WTC11 (cell line): Measurements from ENCODE around the gene CYB5D1. TPM values are rescaled to one million over a fixed set of nuclear protein-coding genes. Genes with fewer than 3 reads are reported as not detected.

Experiments used
- ATAC-seq: fragments of 200-7000 bp; cut with Tn5 transposase; 2 replicates; pipeline ENCODE4 v1.10.0; 2021; ENCODE audit warnings: mild to moderate bottlenecking, moderate library complexity
- CTCF ChIA-PET: fragments of 300-600 bp; sonication (Branson Sonifier 250); formaldehyde crosslinking; loops from one replicate; lab custom pipeline; 2021; ENCODE audit warnings: antibody characterized with exemption; lab: Charles Lee
- POLR2A ChIA-PET: fragments of 350-600 bp; sonication (Branson Sonifier 250); formaldehyde crosslinking; loops from one replicate; lab custom pipeline; 2021; ENCODE audit warnings: antibody characterized with exemption; lab: Charles Lee
- DNase-seq: peaks from one replicate; pipeline ENCODE4 v3.0.0; 2021; ENCODE audit warnings: low spot score
- H3K27ac Mint-ChIP-seq: 2 replicates; pipeline ENCODE4 v1.8.0; 2021; ENCODE audit warnings: mixed read lengths
- H3K27me3 Mint-ChIP-seq: 2 replicates; pipeline ENCODE4 v1.8.0; 2021; ENCODE audit warnings: low read depth, mild to moderate bottlenecking, moderate library complexity, mixed read lengths
- H3K36me3 Mint-ChIP-seq: 2 replicates; pipeline ENCODE4 v1.8.0; 2021; ENCODE audit warnings: mixed read lengths
- H3K4me1 Mint-ChIP-seq: 2 replicates; pipeline ENCODE4 v1.8.0; 2022; ENCODE audit warnings: mixed read lengths
- H3K4me3 Mint-ChIP-seq: 2 replicates; pipeline ENCODE4 v1.8.0; 2021; ENCODE audit warnings: mild to moderate bottlenecking, moderate library complexity, mixed read lengths
- H3K9me3 Mint-ChIP-seq: 2 replicates; pipeline ENCODE4 v1.8.0; 2021; ENCODE audit warnings: mixed read lengths
- FOXK1 ChIP-seq: sonication (generic); formaldehyde crosslinking; IDR thresholded peaks from 2 replicates; pipeline ENCODE4 v1.8.0; 2022; ENCODE audit warnings: mild to moderate bottlenecking, moderate library complexity, missing genetic modification reagents
- GTF2I ChIP-seq: fragments of 250-450 bp; sonication (Bioruptor Pico); conservative IDR thresholded peaks from 2 replicates; pipeline ENCODE4 v1.4.0; 2021; ENCODE audit warnings: mild to moderate bottlenecking
- JUN ChIP-seq: sonication (generic); formaldehyde crosslinking; IDR thresholded peaks from 2 replicates; pipeline ENCODE4 v1.8.0; 2023; ENCODE audit warnings: mild to moderate bottlenecking, missing genetic modification reagents
- KAT7 ChIP-seq: sonication (generic); formaldehyde crosslinking; IDR thresholded peaks from 2 replicates; pipeline ENCODE4 v1.8.1; 2023; ENCODE audit warnings: missing genetic modification reagents, mild to moderate bottlenecking, borderline replicate concordance
- NR1H2 ChIP-seq: sonication (generic); formaldehyde crosslinking; IDR thresholded peaks from 2 replicates; pipeline ENCODE4 v1.9.0; 2021; ENCODE audit warnings: mild to moderate bottlenecking, moderate library complexity, missing genetic modification reagents
- OVOL2 ChIP-seq: fragments of 250-450 bp; sonication (Bioruptor Pico); IDR thresholded peaks from 2 replicates; pipeline ENCODE4 v1.9.0; 2021; ENCODE audit warnings: mild to moderate bottlenecking, borderline replicate concordance
- SMAD4 ChIP-seq: sonication (generic); formaldehyde crosslinking; IDR thresholded peaks from 2 replicates; pipeline ENCODE4 v1.8.0; 2022; ENCODE audit warnings: mild to moderate bottlenecking, missing genetic modification reagents
- TEAD1 ChIP-seq: sonication (generic); formaldehyde crosslinking; IDR thresholded peaks from 2 replicates; pipeline ENCODE4 v1.8.0; 2022; ENCODE audit warnings: mild to moderate bottlenecking, missing genetic modification reagents
- TP53 ChIP-seq: sonication (generic); formaldehyde crosslinking; IDR thresholded peaks from 2 replicates; pipeline ENCODE4 v1.8.1; 2023; ENCODE audit warnings: mild to moderate bottlenecking, missing genetic modification reagents
- ZNF138 ChIP-seq: sonication (generic); formaldehyde crosslinking; conservative IDR thresholded peaks from 2 replicates; pipeline ENCODE4 v1.8.1; 2022; ENCODE audit warnings: mild to moderate bottlenecking, moderate library complexity, missing genetic modification reagents
- ZNF263 ChIP-seq: sonication (generic); formaldehyde crosslinking; IDR thresholded peaks from 2 replicates; pipeline ENCODE4 v1.8.1; 2022; ENCODE audit warnings: low read depth, mild to moderate bottlenecking, moderate library complexity, missing genetic modification reagents
- ZNF281 ChIP-seq: sonication (generic); formaldehyde crosslinking; IDR thresholded peaks from 2 replicates; pipeline ENCODE4 v1.8.0; 2023; ENCODE audit warnings: mild to moderate bottlenecking, missing genetic modification reagents
- ZNF532 ChIP-seq: fragments of 250-450 bp; sonication (Bioruptor Pico); IDR thresholded peaks from 2 replicates; pipeline ENCODE4 v1.9.0; 2021; ENCODE audit warnings: mild to moderate bottlenecking, borderline replicate concordance
- ZSCAN18 ChIP-seq: fragments of 250-450 bp; sonication (Bioruptor Pico); IDR thresholded peaks from 2 replicates; pipeline ENCODE4 v2.1.2; 2022; ENCODE audit warnings: mild to moderate bottlenecking, moderate library complexity
- total RNA-seq: library from RNA; stranded (reverse); gene quantifications from 3 replicates; pipeline ENCODE4 v1.2.3, GENCODE V29; 2021
- TF ChIP-seq, protein P1 (sequence below): fragments of 200-600 bp; IDR thresholded peaks from 2 replicates; pipeline ENCODE4 v1.8.0; 2022; ENCODE audit warnings: antibody characterized with exemption
- TF ChIP-seq, protein P2 (sequence below): sonication (generic); formaldehyde crosslinking; IDR thresholded peaks from 2 replicates; pipeline ENCODE4 v1.8.0; 2022; ENCODE audit warnings: mild to moderate bottlenecking, missing genetic modification reagents
- TF ChIP-seq, protein P3 (sequence below): sonication (generic); formaldehyde crosslinking; IDR thresholded peaks from 2 replicates; pipeline ENCODE4 v1.8.0; 2022; ENCODE audit warnings: mild to moderate bottlenecking, missing genetic modification reagents

Gene CYB5D1
- total RNA-seq, 1 experiment from 2014 or later: 15.2 TPM

GRCh38 chr17:7854078-7854777, 3.6 kb upstream of the CYB5D1 start (continued):
- TF ChIP-seq ZNF532 (CRISPR knock-in tag) (no peak), FOXK1 (no peak)

DNA sequence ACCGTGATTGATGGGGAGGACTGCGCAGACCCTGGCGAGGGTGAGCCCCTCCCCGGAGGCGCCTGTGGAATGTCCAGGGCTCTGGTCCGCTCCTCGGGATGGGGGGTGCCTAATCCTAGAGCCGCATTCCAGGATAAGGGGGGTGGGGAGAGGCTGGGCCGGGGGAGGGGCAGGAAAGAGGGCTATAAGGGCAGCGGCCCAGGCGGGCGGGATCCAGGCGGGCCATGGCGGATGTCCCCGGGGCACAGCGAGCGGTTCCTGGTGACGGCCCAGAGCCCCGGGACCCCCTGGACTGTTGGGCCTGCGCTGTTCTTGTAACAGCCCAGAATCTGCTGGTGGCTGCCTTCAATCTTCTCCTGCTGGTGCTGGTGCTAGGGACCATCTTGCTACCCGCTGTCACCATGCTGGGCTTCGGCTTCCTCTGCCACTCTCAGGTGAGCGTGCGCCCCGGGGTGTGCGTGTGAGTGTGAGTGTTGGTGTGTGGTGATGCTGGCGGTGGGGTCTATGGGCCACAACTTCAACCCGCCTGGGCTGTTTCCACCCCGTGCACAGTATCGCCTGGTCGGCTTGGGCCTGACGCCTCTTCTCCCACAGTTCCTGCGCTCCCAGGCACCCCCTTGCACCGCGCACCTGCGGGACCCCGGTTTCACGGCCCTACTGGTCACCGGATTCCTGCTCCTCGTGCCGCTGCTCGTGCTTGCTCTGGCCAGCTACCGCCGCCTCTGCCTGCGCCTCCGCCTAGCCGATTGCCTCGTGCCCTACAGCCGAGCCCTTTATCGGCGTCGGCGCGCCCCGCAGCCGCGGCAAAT, 2.7 kb upstream of the CYB5D1 start, which contains the start of gene TMEM88:
TSS of gene TMEM88 (plus strand) at position 216 of the 809 bp plus-strand sequence. CDS start at position 225, 9 bp downstream.
- Mint-ChIP-seq H3K4me3 (peak within 1 kb of the TSS; percentile 63), H3K36me3 (peaks cover 6% of the 10 kb centered on the region), H3K4me1 (peaks cover 36% of the 10 kb centered on the region), H3K9me3 (no peaks in the 10 kb centered on the region), H3K27me3 (peaks cover 30% of the 10 kb centered on the region), H3K27ac (no peak within 1 kb of the TSS)
- ChIA-PET CTCF (interaction anchor here (0.7 to 3.1 kb wide), 4 partner anchors 19 to 224 kb away, joined by 3 to 63 read pairs (median 12); partner anchors contain the start of gene KDM6B), POLR2A (no interaction called here)
- ATAC-seq (no peak), DNase-seq (peak; percentile 72)
- no peak for TF ChIP-seq OVOL2
- no peak for TF ChIP-seq FOXK1
- no peak; the same call in 1 of the 2 replicates for TF ChIP-seq TP53
- TF ChIP-seq ZNF138 (CRISPR knock-in tag): no peak
- no peak for TF ChIP-seq ZNF532 (CRISPR knock-in tag)
- TF ChIP-seq ZNF281 (CRISPR knock-in tag): no peak
- no peak for TF ChIP-seq ZSCAN18 (CRISPR knock-in tag)
- TF ChIP-seq TEAD1: 0 out of 2 replicates have a peak, but pooled peaks have one; percentile 9
- no peak for TF ChIP-seq NR1H2 (CRISPR knock-in tag)
- no peak for TF ChIP-seq ZNF263 (CRISPR knock-in tag)
- no peak for TF ChIP-seq KAT7
- TF ChIP-seq, protein P1, sequence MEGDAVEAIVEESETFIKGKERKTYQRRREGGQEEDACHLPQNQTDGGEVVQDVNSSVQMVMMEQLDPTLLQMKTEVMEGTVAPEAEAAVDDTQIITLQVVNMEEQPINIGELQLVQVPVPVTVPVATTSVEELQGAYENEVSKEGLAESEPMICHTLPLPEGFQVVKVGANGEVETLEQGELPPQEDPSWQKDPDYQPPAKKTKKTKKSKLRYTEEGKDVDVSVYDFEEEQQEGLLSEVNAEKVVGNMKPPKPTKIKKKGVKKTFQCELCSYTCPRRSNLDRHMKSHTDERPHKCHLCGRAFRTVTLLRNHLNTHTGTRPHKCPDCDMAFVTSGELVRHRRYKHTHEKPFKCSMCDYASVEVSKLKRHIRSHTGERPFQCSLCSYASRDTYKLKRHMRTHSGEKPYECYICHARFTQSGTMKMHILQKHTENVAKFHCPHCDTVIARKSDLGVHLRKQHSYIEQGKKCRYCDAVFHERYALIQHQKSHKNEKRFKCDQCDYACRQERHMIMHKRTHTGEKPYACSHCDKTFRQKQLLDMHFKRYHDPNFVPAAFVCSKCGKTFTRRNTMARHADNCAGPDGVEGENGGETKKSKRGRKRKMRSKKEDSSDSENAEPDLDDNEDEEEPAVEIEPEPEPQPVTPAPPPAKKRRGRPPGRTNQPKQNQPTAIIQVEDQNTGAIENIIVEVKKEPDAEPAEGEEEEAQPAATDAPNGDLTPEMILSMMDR: no peak
- TF ChIP-seq, protein P2, sequence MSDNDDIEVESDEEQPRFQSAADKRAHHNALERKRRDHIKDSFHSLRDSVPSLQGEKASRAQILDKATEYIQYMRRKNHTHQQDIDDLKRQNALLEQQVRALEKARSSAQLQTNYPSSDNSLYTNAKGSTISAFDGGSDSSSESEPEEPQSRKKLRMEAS (CRISPR knock-in tag): peak; percentile 53
- no peak for TF ChIP-seq SMAD4 (CRISPR knock-in tag)
- TF ChIP-seq, protein P3, sequence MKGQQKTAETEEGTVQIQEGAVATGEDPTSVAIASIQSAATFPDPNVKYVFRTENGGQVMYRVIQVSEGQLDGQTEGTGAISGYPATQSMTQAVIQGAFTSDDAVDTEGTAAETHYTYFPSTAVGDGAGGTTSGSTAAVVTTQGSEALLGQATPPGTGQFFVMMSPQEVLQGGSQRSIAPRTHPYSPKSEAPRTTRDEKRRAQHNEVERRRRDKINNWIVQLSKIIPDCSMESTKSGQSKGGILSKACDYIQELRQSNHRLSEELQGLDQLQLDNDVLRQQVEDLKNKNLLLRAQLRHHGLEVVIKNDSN (CRISPR knock-in tag): 0 out of 2 replicates have a peak, but pooled peaks have one; percentile 22
- no peak for TF ChIP-seq GTF2I
- TF ChIP-seq JUN (CRISPR knock-in tag): no peak
